ENCODE measurements around the gene MTMR12. TPM values are rescaled to one million over a fixed set of nuclear protein-coding genes. Genes with fewer than 3 reads are reported as not detected.
"Not testable (repeated sequence)": the region's sequence is repeated elsewhere in the genome, so short reads cannot be mapped to it uniquely, and the experiment has no call there.

MTMR12 gene
- total RNA-seq, 2 experiments from 2014 or later, result 28.6 to 29.6 TPM

GRCh38 chr5:32232441-32233219, 80.1 kb downstream of the MTMR12 start:
- DNase-seq, result peak; percentile 81
- Mint-ChIP-seq H3K27me3 (no peaks in the 10 kb centered on the region), H3K27ac (no peak overlapping the region)

GRCh38 chr5:32231929-32232328, 80.8 kb downstream of the MTMR12 start:
- no peak overlapping the region for H3K4me3 Mint-ChIP-seq
- H3K27me3 Mint-ChIP-seq, result no peaks in the 10 kb centered on the region
- peaks cover 40% of the 10 kb centered on the region for H3K36me3 Mint-ChIP-seq (ENCODE audit: low read depth)
- H3K9me3 Mint-ChIP-seq, result no peaks in the 10 kb centered on the region
- peaks cover 8% of the 10 kb centered on the region for H3K4me1 Mint-ChIP-seq
- DNase-seq, result no peak
- ChIA-PET POLR2A (interaction anchor here (1.9 to 4.0 kb wide), 3 partner anchors 58 to 98 kb away, joined by 6 to 20 read pairs (median 12); partner anchors contain the start of genes GOLPH3 and MTMR12), CTCF (interaction anchor here (0.7 to 6.2 kb wide), 40 partner anchors 8 to 381 kb away, joined by 3 to 173 read pairs (median 5); no protein-coding TSS in a partner anchor)
- H3K27ac Mint-ChIP-seq, result no peak overlapping the region

More at GRCh38 chr5:32232441-32233219, 80.1 kb downstream of the MTMR12 start:
- ChIA-PET POLR2A (interaction anchor here (0.5 to 4.0 kb wide), 4 partner anchors 59 to 97 kb away, joined by 3 to 20 read pairs (median 9); partner anchors contain the start of genes GOLPH3 and MTMR12), CTCF (interaction anchor here (0.5 to 6.2 kb wide), 45 partner anchors 8 to 380 kb away, joined by 3 to 173 read pairs (median 4); no protein-coding TSS in a partner anchor)
- Mint-ChIP-seq H3K4me3 (no peak overlapping the region), H3K36me3 (ENCODE audit: low read depth) (peaks cover 43% of the 10 kb centered on the region), H3K4me1 (peaks cover 8% of the 10 kb centered on the region), H3K9me3 (no peaks in the 10 kb centered on the region)

- no peak for DNase-seq
Measured at GRCh38 chr5:32231241-32231640, 81.5 kb downstream of the MTMR12 start.

GRCh38 chr5:32230356-32231099, 82.2 kb downstream of the MTMR12 start:
- POLR2A ChIA-PET, result interaction anchor here (3.0 to 4.0 kb wide), 2 partner anchors 57 to 99 kb away, joined by 12 to 20 read pairs; partner anchors contain the start of gene GOLPH3
- Mint-ChIP-seq H3K27me3 (no peaks in the 10 kb centered on the region), H3K4me1 (peaks cover 8% of the 10 kb centered on the region), H3K9me3 (no peaks in the 10 kb centered on the region), H3K36me3 (ENCODE audit: low read depth) (peaks cover 40% of the 10 kb centered on the region), H3K27ac (no peak overlapping the region), H3K4me3 (no peak overlapping the region)
- CTCF ChIA-PET, result interaction anchor here (0.9 to 6.2 kb wide), 7 partner anchors 9 to 382 kb away, joined by 3 to 173 read pairs (median 8); no protein-coding TSS in a partner anchor
- no peak for DNase-seq

More at GRCh38 chr5:32231241-32231640, 81.5 kb downstream of the MTMR12 start:
- ChIA-PET POLR2A (interaction anchor here (1.9 to 4.0 kb wide), 3 partner anchors 58 to 99 kb away, joined by 6 to 20 read pairs (median 12); partner anchors contain the start of genes GOLPH3 and MTMR12), CTCF (interaction anchor here (1.0 to 6.2 kb wide), 16 partner anchors 10 to 382 kb away, joined by 3 to 173 read pairs (median 8); no protein-coding TSS in a partner anchor)
- Mint-ChIP-seq H3K4me3 (no peak overlapping the region), H3K9me3 (no peaks in the 10 kb centered on the region), H3K27me3 (no peaks in the 10 kb centered on the region), H3K36me3 (ENCODE audit: low read depth) (peaks cover 40% of the 10 kb centered on the region), H3K4me1 (peaks cover 8% of the 10 kb centered on the region), H3K27ac (no peak overlapping the region)

- Mint-ChIP-seq H3K27me3 (no peaks in the 10 kb centered on the region), H3K9me3 (no peaks in the 10 kb centered on the region), H3K27ac (no peak overlapping the region), H3K4me3 (no peak overlapping the region), H3K36me3 (ENCODE audit: low read depth) (peaks cover 34% of the 10 kb centered on the region), H3K4me1 (peaks cover 8% of the 10 kb centered on the region)
- CTCF ChIA-PET, result interaction anchor here (0.9 to 6.2 kb wide), 2 partner anchors 77 to 100 kb away, joined by 3 to 173 read pairs; no protein-coding TSS in a partner anchor
- POLR2A ChIA-PET, result interaction anchor here (4.0 kb wide), 1 partner anchor 56 kb away, joined by 20 read pairs; the partner anchor contains the start of gene GOLPH3
- DNase-seq, result no peak
Measured at GRCh38 chr5:32229586-32229985, 83.2 kb downstream of the MTMR12 start.

- Mint-ChIP-seq H3K27me3 (no peaks in the 10 kb centered on the region), H3K27ac (no peak overlapping the region), H3K4me1 (peaks cover 8% of the 10 kb centered on the region), H3K9me3 (no peaks in the 10 kb centered on the region), H3K4me3 (no peak overlapping the region), H3K36me3 (ENCODE audit: low read depth) (peaks cover 27% of the 10 kb centered on the region)
- ChIA-PET POLR2A (no interaction called here), CTCF (interaction anchor here (1.4 kb wide), 1 partner anchor 101 kb away, joined by 4 read pairs; no protein-coding TSS in a partner anchor)
- no peak for DNase-seq
Measured at GRCh38 chr5:32228816-32229215, 83.9 kb downstream of the MTMR12 start.

- Mint-ChIP-seq H3K9me3 (no peaks in the 10 kb centered on the region), H3K4me1 (no peaks in the 10 kb centered on the region), H3K4me3 (no peak overlapping the region), H3K27ac (no peak overlapping the region), H3K36me3 (ENCODE audit: low read depth) (peaks cover 15% of the 10 kb centered on the region), H3K27me3 (no peaks in the 10 kb centered on the region)
- ChIA-PET POLR2A (no interaction called here), CTCF (no interaction called here)
- no peak for DNase-seq
Measured at GRCh38 chr5:32225445-32225844, 87.3 kb downstream of the MTMR12 start.

- DNase-seq, result no peak
- no peaks in the 10 kb centered on the region for H3K4me1 Mint-ChIP-seq
- H3K36me3 Mint-ChIP-seq (ENCODE audit: low read depth), result peaks cover 9% of the 10 kb centered on the region
- ChIA-PET CTCF (interaction anchor here (1.2 kb wide), 1 partner anchor 9 kb away, joined by 8 read pairs; no protein-coding TSS in a partner anchor), POLR2A (no interaction called here)
- H3K9me3 Mint-ChIP-seq, result no peaks in the 10 kb centered on the region
- no peak overlapping the region for H3K4me3 Mint-ChIP-seq
- no peaks in the 10 kb centered on the region for H3K27me3 Mint-ChIP-seq
- no peak overlapping the region for H3K27ac Mint-ChIP-seq
Measured at GRCh38 chr5:32223972-32224609, 88.6 kb downstream of the MTMR12 start.

- CTCF ChIA-PET, result interaction anchor here (0.7 to 2.6 kb wide), 2 partner anchors 9 to 105 kb away, joined by 3 to 8 read pairs; no protein-coding TSS in a partner anchor
- POLR2A ChIA-PET, result no interaction called here
- H3K9me3 Mint-ChIP-seq, result no peaks in the 10 kb centered on the region
Measured at GRCh38 chr5:32222723-32223470, 89.8 kb downstream of the MTMR12 start.

GRCh38 chr5:32217886-32218396, 94.8 kb downstream of the MTMR12 start:
- ChIA-PET POLR2A (no interaction called here), CTCF (interaction anchor here (0.8 kb wide), 1 partner anchor 125 kb away, joined by 3 read pairs; no protein-coding TSS in a partner anchor)
- H3K36me3 Mint-ChIP-seq (ENCODE audit: low read depth), result no peaks in the 10 kb centered on the region
- no peaks in the 10 kb centered on the region for H3K27me3 Mint-ChIP-seq
- no peak overlapping the region for H3K4me3 Mint-ChIP-seq
- H3K9me3 Mint-ChIP-seq, result no peaks in the 10 kb centered on the region
- H3K4me1 Mint-ChIP-seq, result no peaks in the 10 kb centered on the region
- no peak for DNase-seq
- no peak overlapping the region for H3K27ac Mint-ChIP-seq

More at GRCh38 chr5:32222723-32223470, 89.8 kb downstream of the MTMR12 start:
- Mint-ChIP-seq H3K4me3 (no peak overlapping the region), H3K36me3 (ENCODE audit: low read depth) (peaks cover 3% of the 10 kb centered on the region), H3K27me3 (no peaks in the 10 kb centered on the region), H3K27ac (no peak overlapping the region), H3K4me1 (no peaks in the 10 kb centered on the region)
- no peak for DNase-seq

GRCh38 chr5:32214344-32214743, 98.4 kb downstream of the MTMR12 start:
- H3K36me3 Mint-ChIP-seq (ENCODE audit: low read depth); H3K27ac Mint-ChIP-seq; DNase-seq; H3K4me3 Mint-ChIP-seq; CTCF ChIA-PET; H3K9me3 Mint-ChIP-seq; POLR2A ChIA-PET; H3K27me3 Mint-ChIP-seq: not testable (repeated sequence)
- H3K4me1 Mint-ChIP-seq, result peaks cover 16% of the 10 kb centered on the region

Measured in activated CD4-positive, alpha-beta memory T cell treated with anti-CD3 and anti-CD28 coated beads, Interleukin-2, amount 10 ng/mL, durations not matched to agents 7 days and 5 days (primary cell).